Type B pancreatic cell (in vitro differentiated cells): Measurements from ENCODE around the gene CD3D. TPM values are rescaled to one million over a fixed set of nuclear protein-coding genes. Genes with fewer than 3 reads are reported as not detected.

Source experiments
- DNase-seq: peaks from one replicate; pipeline ENCODE4 v3.0.0; 2021; ENCODE audit warnings: mixed read lengths; ENCODE audit not compliant: unreplicated experiment; ENCODE audit errors: extremely low spot score
- H3K27ac Mint-ChIP-seq: 2 replicates; pipeline ENCODE4 v1.8.0; 2021; ENCODE audit warnings: mild to moderate bottlenecking, mixed read lengths
- H3K27me3 Mint-ChIP-seq: 2 replicates; pipeline ENCODE4 v1.8.0; 2021; ENCODE audit warnings: mixed read lengths
- H3K36me3 Mint-ChIP-seq: 2 replicates; pipeline ENCODE4 v1.8.0; 2021; ENCODE audit warnings: mixed read lengths
- H3K4me1 Mint-ChIP-seq: one replicate; pipeline ENCODE4 v1.8.0; 2021; ENCODE audit warnings: mixed read lengths; ENCODE audit not compliant: unreplicated experiment
- H3K4me3 Mint-ChIP-seq: 2 replicates; pipeline ENCODE4 v1.8.0; 2021; ENCODE audit warnings: mild to moderate bottlenecking, mixed read lengths
- H3K9me3 Mint-ChIP-seq: 2 replicates; pipeline ENCODE4 v1.8.0; 2021; ENCODE audit warnings: mixed read lengths
- long read RNA-seq: library from polyadenylated mRNA; unstranded; transcript quantifications from one replicate; pipeline ENCODE4 v2.0.0, GENCODE V29; 2020
- total RNA-seq: library from RNA; stranded (reverse); gene quantifications from 2 replicates; pipeline ENCODE4 v1.2.1, GENCODE V29; 2021; ENCODE audit warnings: low replicate concordance
- TF ChIP-seq, protein P1 (sequence below): fragments of 200-600 bp; sonication (generic); conservative IDR thresholded peaks from 2 replicates; pipeline ENCODE4 v1.5.0; 2021; ENCODE audit warnings: antibody characterized with exemption, mild to moderate bottlenecking

CD3D gene
- not detected in 2 replicates for total RNA-seq
- long read RNA-seq, result 0 reads

- H3K36me3 Mint-ChIP-seq, result no peaks in the 10 kb centered on the region
- H3K9me3 Mint-ChIP-seq, result no peaks in the 10 kb centered on the region
- H3K4me3 Mint-ChIP-seq, result no peak within 1 kb of the TSS
- H3K27ac Mint-ChIP-seq, result no peak within 1 kb of the TSS
- no peak for DNase-seq
- H3K27me3 Mint-ChIP-seq, result peaks cover 36% of the 10 kb centered on the region
- H3K4me1 Mint-ChIP-seq, result no peaks in the 10 kb centered on the region
- TF ChIP-seq, protein P1, sequence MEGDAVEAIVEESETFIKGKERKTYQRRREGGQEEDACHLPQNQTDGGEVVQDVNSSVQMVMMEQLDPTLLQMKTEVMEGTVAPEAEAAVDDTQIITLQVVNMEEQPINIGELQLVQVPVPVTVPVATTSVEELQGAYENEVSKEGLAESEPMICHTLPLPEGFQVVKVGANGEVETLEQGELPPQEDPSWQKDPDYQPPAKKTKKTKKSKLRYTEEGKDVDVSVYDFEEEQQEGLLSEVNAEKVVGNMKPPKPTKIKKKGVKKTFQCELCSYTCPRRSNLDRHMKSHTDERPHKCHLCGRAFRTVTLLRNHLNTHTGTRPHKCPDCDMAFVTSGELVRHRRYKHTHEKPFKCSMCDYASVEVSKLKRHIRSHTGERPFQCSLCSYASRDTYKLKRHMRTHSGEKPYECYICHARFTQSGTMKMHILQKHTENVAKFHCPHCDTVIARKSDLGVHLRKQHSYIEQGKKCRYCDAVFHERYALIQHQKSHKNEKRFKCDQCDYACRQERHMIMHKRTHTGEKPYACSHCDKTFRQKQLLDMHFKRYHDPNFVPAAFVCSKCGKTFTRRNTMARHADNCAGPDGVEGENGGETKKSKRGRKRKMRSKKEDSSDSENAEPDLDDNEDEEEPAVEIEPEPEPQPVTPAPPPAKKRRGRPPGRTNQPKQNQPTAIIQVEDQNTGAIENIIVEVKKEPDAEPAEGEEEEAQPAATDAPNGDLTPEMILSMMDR, result no peak
These were observed at the start of gene CD3D for GRCh38 chr11:118342503-118343161. Gene CD3D (minus strand): TSS chr11:118342705. CDS start chr11:118342607, 98 bp downstream.

GRCh38 chr11:118383657-118384056 is 41.2 kb upstream of the CD3D start:
- no peak overlapping the region for H3K4me3 Mint-ChIP-seq
- H3K4me1 Mint-ChIP-seq, result no peaks in the 10 kb centered on the region
- peaks cover 12% of the 10 kb centered on the region for H3K36me3 Mint-ChIP-seq
- DNase-seq, result no peak
- TF ChIP-seq, protein P1, result no peak
- no peaks in the 10 kb centered on the region for H3K9me3 Mint-ChIP-seq
- H3K27ac Mint-ChIP-seq, result no peak overlapping the region
- no peaks in the 10 kb centered on the region for H3K27me3 Mint-ChIP-seq

- peaks cover 12% of the 10 kb centered on the region for H3K36me3 Mint-ChIP-seq
- H3K27me3 Mint-ChIP-seq, result no peaks in the 10 kb centered on the region
- TF ChIP-seq, protein P1, result no peak
- no peak overlapping the region for H3K27ac Mint-ChIP-seq
- no peak overlapping the region for H3K4me3 Mint-ChIP-seq
- H3K9me3 Mint-ChIP-seq, result no peaks in the 10 kb centered on the region
- no peak for DNase-seq
- no peaks in the 10 kb centered on the region for H3K4me1 Mint-ChIP-seq
These were observed 40.4 kb upstream of the CD3D start for GRCh38 chr11:118382954-118383353.

DNA sequence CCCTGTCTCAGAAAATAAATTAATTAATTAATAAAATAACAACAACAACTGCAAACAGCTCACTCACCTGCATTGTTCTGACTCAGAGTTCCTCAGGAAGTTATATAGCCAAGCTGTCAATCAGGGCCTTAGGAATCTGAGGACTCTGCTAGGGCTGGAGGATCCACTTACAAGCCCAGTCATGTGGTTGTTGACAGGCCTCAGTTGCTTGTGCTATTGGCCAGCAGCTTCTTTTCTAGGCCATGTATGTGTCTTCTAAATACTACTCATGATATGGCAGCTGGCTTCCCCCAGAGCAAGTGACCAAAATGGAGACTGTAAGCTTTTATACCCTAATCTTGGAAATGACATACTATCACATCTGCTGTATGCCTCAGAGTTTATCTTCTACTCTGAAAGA is 38.1 kb upstream of the CD3D start:
- Mint-ChIP-seq H3K9me3 (no peaks in the 10 kb centered on the region), H3K4me3 (no peak overlapping the region), H3K36me3 (peaks cover 11% of the 10 kb centered on the region), H3K27ac (no peak overlapping the region), H3K4me1 (no peaks in the 10 kb centered on the region), H3K27me3 (no peaks in the 10 kb centered on the region)
- TF ChIP-seq, protein P1, result no peak
- DNase-seq, result no peak

GRCh38 chr11:118379497-118379896 is 37.0 kb upstream of the CD3D start:
- H3K4me1 Mint-ChIP-seq, result no peaks in the 10 kb centered on the region
- no peak overlapping the region for H3K4me3 Mint-ChIP-seq
- DNase-seq, result no peak
- H3K27me3 Mint-ChIP-seq, result no peaks in the 10 kb centered on the region
- peaks cover 10% of the 10 kb centered on the region for H3K36me3 Mint-ChIP-seq
- no peak overlapping the region for H3K27ac Mint-ChIP-seq
- no peaks in the 10 kb centered on the region for H3K9me3 Mint-ChIP-seq
- TF ChIP-seq, protein P1, result no peak
